AG09309 (cell line): ENCODE measurements around the gene MEAF6.
A peak's percentile ranks its signal among the peaks of the same experiment; 100 is the strongest.
"Not testable (repeated sequence)": the region's sequence is repeated elsewhere in the genome, so short reads cannot be mapped to it uniquely, and the experiment has no call there.

Experiments used
- DNase-seq: peaks from one replicate; pipeline ENCODE4 v3.0.0-alpha.2; 2010; ENCODE audit warnings: low read depth
- H3K4me3 ChIP-seq: 2 replicates; pipeline ENCODE4 v1.5.1; 2011; ENCODE audit warnings: mild to moderate bottlenecking, low read depth, low read length, moderate library complexity; ENCODE audit not compliant: control insufficient read depth
- TF ChIP-seq, protein P1 (sequence below): IDR thresholded peaks from 2 replicates; pipeline ENCODE4 v1.5.1; 2011; ENCODE audit warnings: mild to moderate bottlenecking, low read depth, low read length, inconsistent platforms; ENCODE audit not compliant: insufficient read depth, control insufficient read depth; ENCODE audit errors: missing control alignments

Gene MEAF6

DNA sequence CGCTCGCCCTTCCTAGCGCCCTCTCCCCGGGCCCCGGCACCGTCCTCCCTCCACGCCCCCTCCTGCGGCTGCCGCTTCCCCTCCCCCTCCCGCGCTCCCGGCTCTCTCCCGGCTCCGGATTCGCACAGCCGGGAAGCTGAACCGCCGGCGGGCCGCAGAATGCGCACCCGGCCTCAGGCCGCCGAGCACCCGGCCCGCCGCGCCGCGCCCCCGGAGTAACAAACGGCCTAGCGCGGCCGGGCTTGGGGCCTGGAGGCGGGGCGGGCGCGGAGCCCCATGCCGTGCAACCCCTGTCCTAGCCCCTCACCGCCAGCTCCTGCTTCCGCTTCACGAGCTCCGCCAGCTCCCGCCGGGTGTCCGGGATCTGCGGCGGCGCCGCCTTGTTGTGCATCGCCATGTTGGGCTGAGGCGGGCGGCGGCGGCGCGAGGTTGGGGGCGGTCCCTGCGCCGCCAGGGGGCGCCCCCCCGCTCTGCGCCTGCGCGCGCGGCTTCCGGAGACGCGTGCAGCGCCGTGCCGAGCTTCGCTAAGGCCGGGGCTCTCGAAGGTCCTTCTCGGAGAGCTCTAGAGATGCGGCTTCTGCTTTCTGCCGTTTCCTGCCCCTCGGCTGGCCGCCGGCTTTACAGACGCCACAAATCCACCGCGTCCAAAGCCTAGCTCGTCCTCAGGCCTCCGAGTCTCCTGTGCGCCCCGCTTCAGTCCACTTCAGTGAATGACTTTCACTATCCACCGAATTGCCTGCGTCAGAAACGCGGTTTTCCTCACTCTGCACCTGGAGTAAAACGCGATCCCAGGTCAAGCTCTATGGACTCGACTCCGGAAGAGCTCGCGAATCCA is at the start of gene MEAF6:
MEAF6 (minus strand) TSS at position 417 of the 835 bp plus-strand sequence; CDS start at position 397, 20 bp downstream.
- DNase-seq: no peak
- H3K4me3 ChIP-seq: peak within 1 kb of the TSS; percentile 75
- TF ChIP-seq, protein P1, sequence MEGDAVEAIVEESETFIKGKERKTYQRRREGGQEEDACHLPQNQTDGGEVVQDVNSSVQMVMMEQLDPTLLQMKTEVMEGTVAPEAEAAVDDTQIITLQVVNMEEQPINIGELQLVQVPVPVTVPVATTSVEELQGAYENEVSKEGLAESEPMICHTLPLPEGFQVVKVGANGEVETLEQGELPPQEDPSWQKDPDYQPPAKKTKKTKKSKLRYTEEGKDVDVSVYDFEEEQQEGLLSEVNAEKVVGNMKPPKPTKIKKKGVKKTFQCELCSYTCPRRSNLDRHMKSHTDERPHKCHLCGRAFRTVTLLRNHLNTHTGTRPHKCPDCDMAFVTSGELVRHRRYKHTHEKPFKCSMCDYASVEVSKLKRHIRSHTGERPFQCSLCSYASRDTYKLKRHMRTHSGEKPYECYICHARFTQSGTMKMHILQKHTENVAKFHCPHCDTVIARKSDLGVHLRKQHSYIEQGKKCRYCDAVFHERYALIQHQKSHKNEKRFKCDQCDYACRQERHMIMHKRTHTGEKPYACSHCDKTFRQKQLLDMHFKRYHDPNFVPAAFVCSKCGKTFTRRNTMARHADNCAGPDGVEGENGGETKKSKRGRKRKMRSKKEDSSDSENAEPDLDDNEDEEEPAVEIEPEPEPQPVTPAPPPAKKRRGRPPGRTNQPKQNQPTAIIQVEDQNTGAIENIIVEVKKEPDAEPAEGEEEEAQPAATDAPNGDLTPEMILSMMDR: peak; percentile 12

DNA sequence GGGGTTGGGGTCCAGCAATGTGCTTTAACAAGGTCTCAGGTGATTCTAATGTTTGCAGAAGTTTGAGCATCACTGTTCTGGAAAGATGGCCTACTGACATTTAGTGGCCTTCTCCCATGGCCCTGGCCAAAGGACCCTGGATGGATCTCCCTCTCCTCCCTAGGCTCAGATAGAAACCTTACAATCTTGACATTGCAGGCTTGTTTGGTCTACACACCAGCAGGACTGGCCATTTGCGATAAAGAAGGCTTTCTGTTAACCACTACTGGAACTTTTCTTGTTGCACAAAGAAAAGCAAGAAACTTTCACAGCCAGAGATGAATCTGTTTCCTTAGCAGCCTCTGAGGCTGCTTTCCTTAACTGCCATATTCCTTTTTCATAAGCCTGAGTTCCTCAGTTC is 48.4 kb upstream of the MEAF6 start:
- H3K4me3 ChIP-seq: no peak overlapping the region
- TF ChIP-seq, protein P1: no peak
- DNase-seq: no peak

GRCh38 chr1:37561133-37562132 is 46.9 kb upstream of the MEAF6 start:
- DNase-seq: no peak
- no peak overlapping the region for H3K4me3 ChIP-seq
- TF ChIP-seq, protein P1: peak; percentile 72

DNA sequence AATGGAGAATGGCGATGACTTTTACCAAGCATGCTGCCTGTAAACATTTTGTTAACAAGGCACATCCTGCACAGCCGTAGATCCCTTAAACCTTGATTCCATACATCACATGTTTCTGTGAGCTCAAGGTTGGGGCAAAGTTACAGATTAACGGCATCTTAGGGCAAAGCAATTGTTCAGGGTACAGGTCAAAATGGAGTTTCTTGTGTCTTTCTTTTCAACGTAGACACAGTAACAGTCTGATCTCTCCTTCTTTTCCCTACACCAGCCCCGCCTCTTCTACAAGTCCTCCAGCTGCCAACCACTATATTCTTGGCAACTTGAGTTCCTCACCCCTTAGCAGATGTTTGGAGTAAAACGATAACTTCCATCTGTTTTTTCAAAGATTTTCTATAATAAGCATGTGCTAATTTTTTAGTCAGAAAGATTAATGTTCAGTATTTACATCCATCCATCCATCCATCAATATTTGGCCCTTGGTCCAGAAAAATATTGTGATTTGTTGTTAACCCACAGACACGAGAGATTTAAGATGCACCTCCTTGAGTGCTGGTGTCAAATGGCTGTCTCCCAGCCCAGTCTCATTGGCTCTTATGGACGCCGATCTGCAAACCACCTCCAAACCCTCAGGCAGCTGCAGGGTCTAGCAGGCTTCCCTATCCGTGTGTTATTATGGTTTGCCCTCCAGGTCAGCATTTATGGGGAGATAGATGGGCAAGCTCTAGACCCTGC is 46.0 kb upstream of the MEAF6 start:
- TF ChIP-seq, protein P1: no peak
- H3K4me3 ChIP-seq: no peak overlapping the region
- no peak for DNase-seq

DNA sequence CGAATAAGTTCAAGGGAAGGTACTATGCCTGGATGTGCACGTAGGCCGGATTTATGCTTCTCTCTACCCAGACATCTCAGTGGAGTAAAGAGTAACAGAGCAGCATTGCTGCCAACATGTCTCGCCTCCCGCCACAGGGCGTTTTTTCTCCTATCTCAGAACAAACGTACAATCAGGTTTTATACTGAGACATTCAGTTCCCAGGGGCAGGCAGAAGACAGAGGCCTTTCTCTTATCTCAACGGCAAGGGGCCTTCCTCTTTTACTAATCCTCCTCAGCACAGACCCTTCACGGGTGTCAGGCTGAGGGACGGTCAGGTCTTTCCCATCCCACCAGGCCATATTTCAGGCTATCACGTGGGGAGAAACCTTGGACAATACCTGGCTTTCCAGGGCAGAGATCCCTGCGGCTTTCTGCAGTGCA is 45.4 kb upstream of the MEAF6 start:
- not testable (repeated sequence) for H3K4me3 ChIP-seq, DNase-seq

DNA sequence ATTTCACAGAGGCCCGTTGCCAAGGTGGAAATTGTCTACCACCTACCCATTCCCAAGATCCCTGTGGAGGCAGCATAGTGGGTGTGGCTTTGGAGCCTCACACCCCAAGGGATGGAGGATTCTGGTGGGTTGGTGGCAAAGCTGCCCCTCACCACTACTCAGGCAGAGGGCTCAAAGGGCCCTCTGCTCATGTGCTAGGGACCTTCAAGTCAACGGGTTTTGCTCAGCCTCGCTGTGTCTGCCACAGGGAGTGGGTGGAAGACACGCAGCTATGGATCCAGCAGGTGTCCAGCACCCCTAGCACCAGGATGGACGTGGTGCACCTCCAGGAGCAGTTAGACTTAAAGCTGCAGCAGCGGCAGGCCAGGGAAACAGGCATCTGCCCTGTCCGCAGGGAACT is 44.5 kb upstream of the MEAF6 start:
- TF ChIP-seq, protein P1: no peak
- no peak overlapping the region for H3K4me3 ChIP-seq
- DNase-seq: no peak
